Measurements from ENCODE around the gene FIG4. TPM values are rescaled to one million over a fixed set of nuclear protein-coding genes. Genes with fewer than 3 reads are reported as not detected.

Gene FIG4
- total RNA-seq, 4 donors from 2014 or later: 4.1 to 35.5 (median 17.4) TPM

DNA sequence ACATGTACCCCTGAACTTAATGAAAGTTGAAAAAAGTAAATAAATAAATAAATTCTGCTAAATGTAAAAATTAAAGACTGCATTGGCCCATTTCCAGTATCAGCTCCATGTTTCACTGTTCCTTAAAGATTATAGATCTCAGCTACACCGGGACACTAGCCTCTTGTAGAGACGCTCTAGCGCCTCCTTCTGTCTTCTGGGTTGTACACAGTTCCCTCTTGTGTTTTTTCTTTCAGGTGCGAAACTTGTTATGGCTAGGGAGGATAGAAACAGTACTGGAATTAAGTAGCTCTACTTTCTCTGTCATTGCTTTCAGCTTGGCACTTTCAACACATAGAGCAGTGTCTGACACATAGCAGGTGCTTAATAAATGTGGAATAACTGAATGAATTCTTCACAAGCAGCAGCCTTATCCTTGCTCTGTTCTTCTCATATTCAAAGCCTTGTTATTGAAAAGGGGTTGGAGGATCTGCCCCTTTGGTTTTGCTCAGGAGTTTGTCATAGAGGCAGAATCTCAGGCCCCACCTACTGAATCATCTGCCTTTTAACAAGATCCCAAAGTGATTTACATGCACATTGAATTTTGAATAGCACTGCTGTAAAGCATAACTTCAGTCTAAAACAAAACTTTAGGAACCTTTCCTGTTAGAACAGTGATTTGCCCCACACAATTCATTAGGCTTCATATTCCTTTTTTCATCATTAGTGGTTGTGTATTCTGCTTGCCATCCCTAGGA, 92.3 kb downstream of the FIG4 start:
- H3K36me3 ChIP-seq: no peaks in the 10 kb centered on the region
- no peaks in the 10 kb centered on the region for H3K4me1 ChIP-seq
- intact Hi-C loops (cut with DNase I; ENCODE audit: low total_unique reads): no loop called here
- TF ChIP-seq CTCF (IDR thresholded peaks at IDR 0.05) (no peak), POLR2A (IDR thresholded peaks at IDR 0.05) (no peak)
- H3K27ac ChIP-seq: no peak overlapping the region
- no peaks in the 10 kb centered on the region for H3K9me3 ChIP-seq
- no peak for DNase-seq
- H3K4me3 ChIP-seq: no peak overlapping the region
- H3K27me3 ChIP-seq: no peaks in the 10 kb centered on the region

GRCh38 chr6:109787312-109787711, 96.2 kb downstream of the FIG4 start:
- Histone ChIP-seq H3K9me3 (no peaks in the 10 kb centered on the region), H3K27ac (no peak overlapping the region), H3K4me1 (no peaks in the 10 kb centered on the region), H3K4me3 (no peak overlapping the region), H3K27me3 (no peaks in the 10 kb centered on the region), H3K36me3 (no peaks in the 10 kb centered on the region)
- intact Hi-C loops (cut with DNase I; ENCODE audit: low total_unique reads): no loop called here
- TF ChIP-seq POLR2A (IDR thresholded peaks at IDR 0.05): no peak
- TF ChIP-seq CTCF (IDR thresholded peaks at IDR 0.05): no peak
- no peak for DNase-seq

DNA sequence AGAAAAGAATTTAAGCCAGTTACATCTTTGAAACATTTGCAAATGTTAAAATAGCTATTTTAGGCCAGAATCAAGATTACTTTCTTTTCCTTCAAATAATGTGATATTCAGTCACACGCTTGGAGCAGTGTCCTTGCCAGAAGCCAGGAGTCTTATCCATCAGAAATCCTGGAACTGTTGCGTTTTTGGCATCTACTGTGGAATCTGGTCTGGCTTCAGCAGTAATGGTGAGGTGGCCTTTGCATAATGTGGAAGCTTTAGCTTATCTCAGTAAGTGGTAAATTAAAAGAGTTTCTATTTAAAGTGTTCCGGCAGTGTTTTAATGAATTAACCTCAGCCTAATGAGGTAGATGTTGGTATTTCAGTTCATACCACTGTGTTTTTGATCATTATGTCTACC, 97.6 kb downstream of the FIG4 start:
- no peak overlapping the region for H3K4me3 ChIP-seq
- no peaks in the 10 kb centered on the region for H3K9me3 ChIP-seq
- H3K27ac ChIP-seq: no peak overlapping the region
- intact Hi-C loops (cut with DNase I; ENCODE audit: low total_unique reads): no loop called here
- no peak for TF ChIP-seq POLR2A (IDR thresholded peaks at IDR 0.05)
- no peak for DNase-seq
- no peaks in the 10 kb centered on the region for H3K27me3 ChIP-seq
- no peaks in the 10 kb centered on the region for H3K36me3 ChIP-seq
- peaks cover 0 to 3% of the 10 kb centered on the region in 2 donors for H3K4me1 ChIP-seq

DNA sequence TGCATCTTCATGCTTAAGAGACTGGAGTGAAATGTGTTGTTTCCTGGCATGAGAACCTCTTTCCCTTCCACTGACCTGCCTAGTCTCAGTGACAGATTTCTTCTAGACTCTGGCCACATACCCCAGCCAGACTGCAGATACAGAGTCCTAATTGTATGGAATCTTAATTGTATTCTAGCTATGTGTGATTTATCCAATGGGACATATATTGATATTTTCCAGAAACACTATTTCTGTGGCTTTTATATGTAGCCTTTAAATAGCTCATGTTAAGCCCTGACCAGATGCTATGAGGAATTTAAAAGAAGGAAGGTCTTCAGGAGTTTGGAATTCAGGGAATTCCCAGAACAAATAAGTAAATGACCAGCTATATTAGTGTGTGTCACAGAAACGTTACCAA, 99.0 kb downstream of the FIG4 start:
- intact Hi-C loops (cut with DNase I; ENCODE audit: low total_unique reads): no loop called here
- Histone ChIP-seq H3K27me3 (no peaks in the 10 kb centered on the region), H3K36me3 (no peaks in the 10 kb centered on the region), H3K4me3 (no peak overlapping the region), H3K4me1 (peaks cover 0 to 3% of the 10 kb centered on the region in 2 donors), H3K27ac (no peak overlapping the region), H3K9me3 (no peaks in the 10 kb centered on the region)
- DNase-seq: no peak
- TF ChIP-seq POLR2A (IDR thresholded peaks at IDR 0.05) (no peak), CTCF (IDR thresholded peaks at IDR 0.05) (no peak)

DNA sequence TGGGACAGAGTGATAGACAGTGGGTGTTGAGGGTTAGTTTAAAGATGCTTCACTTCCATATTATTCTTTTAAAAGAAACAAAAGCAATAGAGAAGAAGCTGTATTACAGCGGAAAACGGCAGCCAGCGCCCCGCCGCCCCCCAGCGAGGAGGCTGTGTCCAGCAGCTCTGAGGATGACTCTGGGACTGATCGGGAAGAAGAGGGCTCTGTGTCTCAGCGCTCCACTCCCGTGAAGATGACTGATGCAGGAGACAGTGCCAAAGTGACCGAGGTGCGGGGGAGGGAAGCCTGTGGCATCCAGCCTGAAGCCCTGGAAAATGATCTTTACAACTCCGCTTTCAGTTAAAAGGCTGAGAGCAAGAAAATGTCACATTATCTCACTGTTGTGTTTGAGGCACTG, 100.2 kb downstream of the FIG4 start:
- H3K9me3 ChIP-seq: no peaks in the 10 kb centered on the region
- intact Hi-C loops (cut with DNase I; ENCODE audit: low total_unique reads): no loop called here
- no peaks in the 10 kb centered on the region for H3K27me3 ChIP-seq
- peaks cover 0 to 3% of the 10 kb centered on the region in 2 donors for H3K4me1 ChIP-seq
- no peak for DNase-seq
- H3K27ac ChIP-seq: no peak overlapping the region
- H3K36me3 ChIP-seq: no peaks in the 10 kb centered on the region
- no peak overlapping the region for H3K4me3 ChIP-seq
- TF ChIP-seq CTCF (IDR thresholded peaks at IDR 0.05) (no peak), POLR2A (IDR thresholded peaks at IDR 0.05) (no peak)
